GM19043 (cell line): Measurements from ENCODE around the gene LKAAEAR1.
A peak's percentile ranks its signal among the peaks of the same experiment; 100 is the strongest.

Experiments used
- ATAC-seq: cut with Tn5 transposase; IDR thresholded peaks from one replicate; pipeline ENCODE4 v1.9.1; 2021; ENCODE audit warnings: low read depth; ENCODE audit not compliant: unreplicated experiment

The LKAAEAR1 gene

DNA sequence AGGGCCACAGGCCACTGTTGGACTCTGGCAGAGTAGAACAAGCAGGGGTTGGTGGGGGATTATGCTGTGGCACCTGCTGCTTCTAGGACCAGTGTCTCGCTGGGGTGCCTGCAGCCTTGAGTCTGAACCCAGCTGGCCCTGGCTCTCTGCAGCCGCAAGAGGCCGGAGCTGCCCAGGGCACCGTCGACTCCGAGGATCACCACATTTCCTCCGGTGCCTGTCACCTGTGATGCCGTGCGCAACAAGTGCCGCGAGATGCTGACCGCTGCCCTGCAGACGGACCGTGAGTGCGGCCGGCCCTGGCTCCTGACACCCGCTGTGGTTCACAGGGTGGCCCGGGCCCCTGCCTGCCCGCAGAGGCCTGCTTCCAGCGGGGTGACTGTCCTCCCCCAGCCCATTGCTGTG is 15.0 kb downstream of the LKAAEAR1 start:
- ATAC-seq, result no peak

DNA sequence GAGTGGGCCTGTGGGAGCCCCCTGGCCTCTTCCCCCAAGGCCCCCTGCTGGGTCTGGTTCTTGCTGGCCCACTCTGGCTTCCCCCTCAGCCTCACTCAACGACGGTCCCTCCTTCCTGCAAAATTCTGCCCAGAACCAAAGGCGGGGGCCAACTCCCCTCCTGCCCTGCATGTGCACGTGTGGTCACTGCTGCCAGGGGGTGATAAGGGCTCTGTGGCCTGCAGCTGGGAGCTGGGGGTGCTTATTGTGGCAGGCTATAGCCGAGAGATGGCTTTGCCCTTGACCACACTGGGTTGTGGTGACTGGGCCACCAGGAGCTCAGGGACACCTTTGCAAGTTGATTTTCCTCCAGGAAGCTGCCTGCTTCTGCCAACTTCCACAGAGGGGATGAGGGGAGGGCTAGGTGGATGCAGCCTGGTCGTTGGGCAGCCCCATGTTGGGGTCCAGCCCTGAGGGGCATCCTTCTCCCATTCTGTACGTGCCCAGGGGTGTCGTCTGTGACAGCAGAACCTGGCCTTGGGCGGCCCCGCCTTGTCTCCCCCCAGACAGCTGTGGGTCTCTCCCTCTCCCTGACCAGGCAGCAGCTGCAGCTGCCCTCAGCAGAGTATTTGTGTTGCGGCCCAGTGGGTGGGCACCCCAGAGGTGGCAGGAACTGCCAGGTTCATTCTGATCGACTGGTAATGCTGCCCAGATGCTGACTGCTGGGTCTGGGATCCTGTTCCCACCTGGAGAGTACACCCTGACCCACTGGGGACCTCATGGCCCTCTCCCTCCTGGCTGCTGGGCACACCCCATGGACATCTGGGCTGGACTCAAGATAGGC is 15.6 kb downstream of the LKAAEAR1 start:
- no peak for ATAC-seq

DNA sequence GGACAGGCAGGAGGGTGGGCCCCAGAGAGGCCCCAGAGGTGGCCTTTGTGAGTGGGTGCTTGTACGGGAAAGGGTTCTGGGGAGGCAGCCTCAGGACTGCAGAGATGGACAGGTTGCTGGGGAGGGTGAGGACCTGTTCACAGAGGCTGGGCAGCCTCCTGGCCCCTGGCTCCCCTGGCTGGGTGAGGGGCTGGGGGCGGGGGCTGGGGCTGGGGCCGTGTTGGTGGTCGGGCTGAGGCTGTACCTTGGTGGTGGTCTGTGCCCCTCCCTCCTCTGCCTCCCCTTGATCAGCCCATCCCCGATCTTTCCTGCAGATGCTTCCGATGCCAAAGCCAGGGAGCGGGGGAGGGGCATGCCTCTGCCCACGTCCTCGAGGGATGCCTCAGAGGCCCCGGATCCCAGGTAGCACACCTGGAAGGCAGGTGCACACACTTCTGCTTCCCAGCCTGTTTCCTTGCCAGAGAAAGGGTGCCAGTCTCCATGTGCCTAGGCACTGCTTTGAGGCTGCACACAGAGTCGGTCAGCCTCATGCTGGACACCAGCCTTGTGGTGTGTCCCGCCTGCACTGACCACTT is 16.4 kb downstream of the LKAAEAR1 start:
- ATAC-seq, result no peak

DNA sequence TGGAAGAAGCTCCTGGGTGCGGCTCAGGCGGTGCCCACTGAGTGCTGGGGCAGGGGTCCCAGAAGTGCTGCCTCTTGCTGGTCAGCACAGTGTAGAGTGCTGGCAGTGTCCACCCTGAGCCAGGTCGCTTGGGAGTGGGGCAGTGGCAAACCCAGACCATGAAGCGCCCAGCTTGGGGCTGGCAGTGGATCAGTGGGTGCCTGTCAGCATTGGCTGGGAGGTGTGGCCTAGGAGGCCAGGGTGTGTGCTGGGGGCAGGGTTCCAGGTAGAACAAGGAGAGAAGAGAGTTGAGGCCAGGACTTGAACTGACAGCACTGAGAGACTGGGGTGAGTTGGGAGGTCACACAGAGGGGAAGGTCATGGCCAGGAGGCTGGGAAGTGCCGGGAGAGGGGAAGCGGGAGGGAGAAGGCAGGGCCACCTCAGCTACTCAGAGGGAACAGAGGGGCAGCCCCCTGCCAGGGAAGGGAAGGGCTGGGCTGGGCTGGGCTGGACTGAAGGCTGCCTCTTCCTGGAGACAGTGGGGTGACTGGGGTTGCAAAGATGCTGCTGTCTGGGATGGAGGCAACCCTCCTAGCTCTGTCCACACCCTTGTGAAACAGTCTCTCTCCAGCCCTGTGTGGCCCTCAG is 17.1 kb downstream of the LKAAEAR1 start:
- no peak for ATAC-seq

DNA sequence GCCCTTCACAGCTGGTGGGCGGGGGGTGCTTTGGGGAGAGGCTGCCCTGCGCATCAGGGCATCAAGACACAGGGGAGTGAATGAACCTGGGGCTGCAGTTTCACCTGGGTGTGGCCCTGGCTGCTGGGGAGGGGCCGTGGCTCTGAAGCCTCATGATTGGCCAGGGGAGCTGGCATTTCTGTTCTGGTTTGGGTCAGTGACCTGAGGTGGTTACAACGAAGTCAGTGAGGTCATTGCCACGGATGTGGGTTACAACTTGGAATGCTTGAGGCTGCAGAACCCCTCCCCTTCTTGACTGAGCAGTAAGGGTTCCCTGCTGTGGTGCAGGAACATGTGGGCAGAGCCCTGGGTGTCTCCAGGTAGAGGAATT is 18.2 kb downstream of the LKAAEAR1 start:
- ATAC-seq, result peak; percentile 49

DNA sequence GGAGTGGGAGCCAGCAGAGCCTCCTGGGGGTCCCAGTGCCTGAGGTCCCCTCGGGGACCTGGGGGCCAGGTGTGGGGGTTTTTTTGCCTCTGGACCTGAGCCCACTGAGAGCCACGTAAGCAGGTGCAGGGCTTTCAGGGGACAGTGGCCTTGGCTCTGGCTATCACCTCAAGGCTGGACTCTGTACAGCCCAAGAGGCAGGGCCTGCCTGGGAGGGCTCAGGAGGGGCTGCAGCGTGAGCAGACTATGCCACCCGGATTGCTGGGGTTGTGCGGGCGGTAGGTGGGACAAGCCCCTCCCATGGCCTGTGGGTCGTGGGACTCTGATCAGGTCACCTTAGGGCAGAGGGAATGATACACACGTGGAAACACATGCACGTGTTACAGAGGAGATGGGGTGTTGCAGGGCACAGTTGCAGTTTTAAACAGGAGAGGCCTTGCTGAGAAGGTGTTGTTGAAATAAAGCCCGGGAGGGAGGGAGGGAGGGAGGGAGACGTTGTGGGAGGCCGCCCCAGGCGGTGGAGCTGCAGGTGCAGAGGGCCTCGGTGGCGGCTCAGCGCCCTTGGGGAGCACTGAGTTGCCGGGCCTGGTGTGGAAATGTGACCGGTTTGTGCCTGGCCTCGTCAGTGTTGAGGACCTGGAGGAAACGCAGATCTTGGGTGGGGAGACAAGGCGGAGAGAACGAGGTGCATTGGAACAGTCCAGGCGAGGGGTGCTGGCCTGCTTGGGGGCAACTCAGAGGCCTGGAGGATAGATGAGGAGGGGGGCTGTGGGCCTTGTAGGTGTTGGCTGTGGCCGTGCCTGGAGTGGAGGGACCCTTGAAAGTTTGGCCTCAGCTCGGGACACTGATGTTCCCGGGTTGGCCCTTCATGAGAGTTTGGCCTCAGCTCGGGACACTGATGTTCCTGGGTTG is 18.9 kb downstream of the LKAAEAR1 start:
- no peak for ATAC-seq

DNA sequence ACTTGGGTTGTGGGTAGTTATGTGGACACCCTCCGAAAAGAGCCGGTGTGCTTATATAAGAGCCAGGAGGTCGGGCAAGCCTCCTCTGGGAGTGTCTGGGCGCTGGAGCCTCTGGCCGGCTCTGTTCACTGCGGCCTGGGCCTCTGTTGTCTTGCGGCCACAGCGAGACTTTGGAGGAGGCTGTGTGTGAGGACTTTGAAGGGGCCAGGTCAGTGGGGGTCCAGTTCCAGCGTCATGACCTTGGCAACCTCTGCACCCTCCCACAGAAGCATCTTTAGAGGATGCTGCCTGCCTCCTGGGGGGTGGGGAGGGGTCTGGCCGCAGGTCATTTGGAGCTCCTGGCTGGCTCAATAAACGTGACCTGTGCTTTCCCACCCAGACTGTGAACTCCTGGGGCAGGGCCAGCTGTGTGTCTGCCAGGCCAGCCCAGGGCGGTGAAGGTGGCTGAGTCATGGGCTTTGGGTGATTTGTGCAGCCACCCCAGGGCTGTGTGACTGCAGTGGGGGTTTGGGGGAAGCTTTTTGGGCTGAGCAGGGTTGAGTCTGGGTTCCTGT is 20.0 kb downstream of the LKAAEAR1 start:
- ATAC-seq, result no peak

DNA sequence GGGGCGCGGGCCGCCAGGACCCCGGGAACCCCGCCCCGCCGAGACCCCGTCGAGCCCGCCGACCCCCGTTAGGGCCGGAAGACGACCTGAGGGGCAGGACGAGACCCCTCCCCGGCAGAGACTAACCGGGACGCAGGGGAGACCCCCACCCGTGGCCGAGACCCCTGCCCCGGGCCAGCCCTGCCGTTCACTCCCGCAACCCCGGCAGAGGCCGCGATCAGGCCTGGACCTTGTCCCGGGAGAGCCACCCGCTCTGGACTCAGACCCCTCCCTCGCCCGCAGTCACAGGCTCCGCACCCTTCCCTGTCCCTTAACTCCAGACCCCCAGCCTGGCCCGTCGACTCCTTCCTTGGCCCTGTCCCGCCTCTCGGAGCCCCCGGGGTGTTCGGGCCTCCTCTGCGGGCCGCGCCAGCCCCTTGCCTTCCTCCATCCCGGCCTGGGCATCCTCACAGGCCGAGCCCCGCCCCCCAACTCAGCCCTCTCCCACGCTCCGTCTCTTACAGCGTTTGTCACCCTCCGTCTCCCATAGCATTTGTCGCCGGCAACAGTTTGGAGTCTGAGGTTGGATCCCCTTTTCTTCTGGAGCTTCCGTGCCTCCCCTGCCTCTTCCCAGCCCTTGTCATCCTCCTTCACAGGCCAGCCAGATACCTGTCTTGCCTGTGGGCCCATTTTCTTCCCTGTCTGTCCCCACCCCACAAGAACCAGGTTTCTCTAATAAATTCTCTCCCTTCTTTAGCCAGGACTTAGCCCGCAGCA is 20.6 kb downstream of the LKAAEAR1 start:
- ATAC-seq, result no peak

DNA sequence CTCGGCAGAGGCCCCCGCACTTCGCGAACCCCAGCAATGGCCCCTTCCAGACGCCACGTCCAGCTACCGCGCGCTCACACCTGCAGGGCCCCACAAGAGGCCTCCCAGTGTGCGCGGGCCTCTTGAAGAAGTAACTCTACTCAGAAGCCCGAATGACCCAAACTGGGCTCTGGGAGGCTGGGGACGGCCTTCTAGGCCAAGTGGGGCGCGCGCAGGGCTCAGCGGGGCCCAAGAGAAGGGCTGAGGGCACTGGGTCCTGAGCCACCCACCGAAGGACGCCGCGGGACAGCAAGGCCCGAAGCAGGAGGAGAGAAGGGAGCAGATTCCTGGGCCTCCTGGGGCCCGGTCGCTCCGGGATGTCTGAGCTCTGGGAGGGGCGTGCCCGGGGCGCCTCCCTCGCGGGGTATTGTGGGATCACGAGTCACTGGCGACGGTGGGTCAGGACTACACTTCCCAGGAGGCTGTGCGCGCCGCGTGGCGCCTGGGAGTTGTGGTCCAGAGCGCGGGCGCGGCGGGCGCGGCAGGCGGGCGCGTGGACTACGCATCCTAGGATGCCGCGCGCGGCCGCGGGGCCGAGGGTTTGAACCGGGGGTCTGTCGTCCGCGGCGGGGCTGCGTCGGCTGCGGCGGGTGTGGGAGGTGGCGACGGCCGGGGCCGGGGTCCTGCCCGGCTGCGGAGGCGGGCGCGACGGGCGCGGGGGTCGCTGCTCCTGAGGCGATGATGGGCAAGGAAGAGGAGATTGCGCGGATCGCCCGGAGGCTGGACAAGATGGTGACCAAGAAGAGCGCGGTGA is 21.4 kb downstream of the LKAAEAR1 start, which contains the start of gene TCEA2:
TSS of gene TCEA2 (plus strand) at position 603 of the 793 bp plus-strand sequence. CDS start at position 718, 115 bp downstream.
- ATAC-seq, result peak; percentile 69

DNA sequence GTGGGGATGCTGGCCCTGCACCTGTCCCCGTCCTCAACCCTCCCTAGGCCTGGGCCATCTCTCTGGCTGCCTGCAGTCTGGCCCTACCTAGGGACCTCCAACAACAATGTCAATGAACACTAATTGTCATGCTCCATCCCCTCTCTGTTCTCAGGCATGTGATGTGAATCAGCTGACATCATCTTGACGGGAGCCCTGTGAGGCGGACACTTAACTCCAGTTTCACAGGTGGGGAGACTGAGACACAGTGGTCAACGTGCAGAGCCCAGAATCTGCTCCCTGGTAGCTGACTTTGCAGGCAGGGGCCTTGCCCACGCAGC is 22.0 kb downstream of the LKAAEAR1 start:
- no peak for ATAC-seq

DNA sequence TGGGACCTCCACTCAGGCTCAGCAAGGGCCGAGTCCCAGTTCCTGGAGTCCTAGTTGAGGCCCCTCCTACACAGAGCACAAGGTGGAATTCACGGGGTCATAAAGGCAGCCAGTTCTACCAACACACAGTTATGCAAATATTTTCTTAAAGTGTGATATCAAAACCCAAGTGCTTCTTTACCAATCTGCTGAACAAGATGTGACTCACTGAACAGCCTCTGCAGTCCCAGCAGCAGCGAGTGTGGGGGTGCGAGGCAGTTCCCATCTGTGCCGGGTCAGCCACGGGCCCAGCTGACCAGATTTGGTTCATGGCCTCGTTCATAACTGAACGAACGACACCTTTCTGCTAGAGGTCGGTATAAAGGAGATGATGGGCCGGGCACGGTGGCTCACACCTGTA is 25.7 kb downstream of the LKAAEAR1 start:
- no peak for ATAC-seq

DNA sequence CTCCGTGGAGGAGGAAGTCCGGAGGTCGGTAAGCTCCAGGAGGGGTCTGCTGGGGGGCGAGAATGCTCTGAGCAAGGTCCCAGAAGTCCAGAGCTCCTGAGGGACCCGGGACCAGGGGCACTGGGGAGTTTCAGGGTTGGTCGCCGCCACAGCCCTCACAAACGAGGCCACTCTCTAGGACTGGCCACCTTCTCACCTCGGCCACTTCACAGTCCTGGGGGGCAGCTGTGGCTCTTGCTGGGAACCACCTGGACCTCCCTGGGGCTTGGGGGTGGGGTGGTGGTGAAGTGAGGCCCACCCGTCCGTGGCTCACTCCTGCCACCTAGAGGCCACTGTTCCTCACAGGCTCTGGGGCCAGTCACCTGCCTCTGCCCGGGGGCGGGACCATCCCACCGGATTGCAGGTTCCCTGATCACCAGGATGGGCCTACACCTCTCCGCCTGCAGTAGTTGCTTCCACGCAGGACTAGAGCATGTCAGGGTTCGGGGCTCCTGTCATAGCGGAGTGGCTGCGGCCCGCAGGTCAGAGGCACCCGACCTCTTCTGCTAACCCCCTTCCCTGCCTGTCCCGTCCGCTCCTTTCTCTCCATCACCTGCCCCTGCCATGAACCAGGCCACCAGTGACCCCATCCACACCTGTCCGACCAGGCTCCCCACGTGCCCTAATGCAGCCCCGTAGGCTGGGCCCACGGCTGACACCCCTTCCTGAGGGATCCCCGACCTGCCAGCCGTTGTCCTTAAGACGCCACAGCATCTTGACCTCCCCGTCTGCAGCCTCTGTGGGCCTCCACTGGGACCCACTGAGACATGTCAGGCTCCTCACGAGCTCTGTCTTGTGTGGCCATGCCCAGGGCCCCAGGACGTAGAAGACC is 26.3 kb downstream of the LKAAEAR1 start:
- peak; percentile 48 for ATAC-seq

DNA sequence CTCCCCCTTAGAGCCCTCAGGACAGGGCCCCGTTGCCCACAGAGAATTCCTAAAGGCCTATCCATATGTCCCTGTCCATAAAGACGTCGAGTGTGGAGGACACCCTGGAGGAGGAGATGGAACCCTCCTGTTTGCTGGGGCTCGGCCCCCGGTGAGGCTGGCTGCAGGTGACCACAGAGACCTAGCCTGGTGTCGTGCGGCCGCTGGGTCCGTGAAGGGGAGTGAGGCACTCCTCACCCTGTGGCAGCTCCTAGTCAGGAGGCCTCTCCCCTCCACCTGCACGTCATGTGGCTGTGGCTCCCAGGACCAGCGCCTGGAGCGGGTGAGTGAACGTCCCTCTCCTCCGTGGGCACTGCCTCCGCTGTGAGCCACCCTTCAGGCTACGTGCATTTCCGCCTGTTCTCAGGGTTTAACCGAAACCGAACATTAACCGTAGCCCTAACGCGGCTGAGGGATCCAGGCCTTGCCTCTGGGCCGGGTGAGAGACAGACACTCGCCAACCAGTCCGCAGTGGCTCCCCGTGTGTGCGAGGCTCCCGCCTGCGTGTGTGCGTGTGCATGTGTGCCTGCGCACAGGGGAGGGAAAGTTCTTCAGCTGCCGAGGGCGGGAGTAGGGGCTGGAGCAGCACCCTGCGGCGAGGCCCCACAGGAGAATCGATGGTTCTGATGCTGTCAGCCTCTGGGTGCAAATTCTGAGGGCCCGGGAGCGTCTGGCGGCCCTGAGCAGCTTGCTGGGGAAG is 27.1 kb downstream of the LKAAEAR1 start:
- ATAC-seq, result no peak

DNA sequence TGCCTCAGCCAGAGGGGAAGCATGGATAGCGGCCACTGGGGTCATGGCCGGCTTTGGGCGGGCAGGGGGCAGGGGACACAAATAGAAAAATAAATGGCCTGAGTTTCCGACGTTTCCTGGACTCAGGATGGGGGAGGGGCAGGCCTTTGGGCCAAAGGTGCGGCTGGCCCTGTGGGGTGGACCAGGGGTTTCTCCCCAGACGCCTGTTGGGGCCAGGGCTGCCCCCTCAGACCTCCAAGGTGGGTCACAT is 27.6 kb downstream of the LKAAEAR1 start:
- ATAC-seq, result no peak

DNA sequence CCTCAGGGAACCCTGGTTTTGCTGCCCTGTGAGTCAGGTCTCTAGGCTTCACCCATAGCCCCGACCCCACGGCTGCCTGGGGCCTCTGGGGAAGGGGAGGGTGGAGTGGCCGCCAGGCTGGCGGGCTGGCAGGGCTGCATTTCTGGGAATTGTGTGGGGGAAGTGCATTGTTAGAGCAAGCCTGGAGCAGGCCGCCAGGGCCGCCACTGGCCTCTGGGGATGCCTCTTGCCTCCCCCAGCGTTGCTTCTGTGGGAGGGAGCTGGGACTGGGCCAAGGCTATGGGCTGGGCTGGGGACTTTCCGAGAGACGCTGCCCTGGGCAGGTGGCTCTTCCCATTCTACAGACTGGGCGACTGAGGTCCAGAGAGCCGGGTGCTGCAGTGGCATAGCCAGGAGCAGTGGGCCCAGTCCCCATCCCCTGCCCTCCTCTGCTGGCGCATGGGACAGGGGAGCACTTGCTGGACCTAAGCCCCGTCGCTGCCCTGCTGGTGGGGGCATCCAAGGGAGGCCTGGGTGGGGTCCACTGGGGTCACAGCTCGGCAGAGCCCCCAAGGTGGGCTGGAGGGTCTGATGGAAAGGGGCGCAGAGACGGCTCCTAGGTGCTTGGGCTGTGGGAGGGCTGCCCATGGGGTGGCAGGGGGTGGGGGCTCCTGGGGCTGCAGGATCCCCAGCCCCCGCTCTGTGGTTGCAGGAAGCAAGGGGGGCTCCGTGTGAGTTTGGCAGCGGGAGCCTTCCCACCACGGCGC is 28.1 kb downstream of the LKAAEAR1 start:
- ATAC-seq, result no peak

DNA sequence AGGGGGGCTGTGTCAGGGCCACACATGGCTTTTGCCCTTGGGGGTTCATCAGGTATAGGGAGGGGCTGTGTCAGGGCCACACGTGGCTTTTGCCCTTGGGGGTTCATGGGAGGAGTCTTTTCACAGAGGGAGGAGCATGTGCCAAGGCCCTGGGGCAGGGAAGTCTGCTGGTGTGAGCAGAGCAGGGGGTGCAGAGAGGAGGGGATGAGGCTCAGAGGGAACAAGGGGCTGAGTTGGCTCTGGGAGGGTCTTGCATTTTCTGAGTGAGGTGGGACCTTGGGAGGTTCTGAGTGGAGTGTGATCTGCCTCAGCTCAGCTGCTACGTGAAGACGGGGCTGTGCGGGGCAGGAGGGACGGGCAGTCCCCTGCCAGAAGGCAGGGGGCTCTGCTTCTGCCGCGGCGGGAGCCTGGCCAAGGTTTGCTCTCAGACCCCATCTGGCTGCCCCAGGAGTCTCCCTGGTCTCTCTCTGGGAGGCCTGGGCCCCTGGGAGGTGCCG is 28.8 kb downstream of the LKAAEAR1 start:
- ATAC-seq, result no peak
